Choroid plexus epithelial cell (primary cell): Measurements from ENCODE around the gene ITGBL1.
A peak's percentile ranks its signal among the peaks of the same experiment; 100 is the strongest.

Experiments
- DNase-seq: peaks from one replicate; pipeline ENCODE4 v3.0.0-alpha.2; 2010; ENCODE audit warnings: low read depth
- H3K4me3 ChIP-seq: 2 replicates; pipeline ENCODE4 v1.5.1; 2011; ENCODE audit warnings: low read depth, mild to moderate bottlenecking, control low read depth, low read length, moderate library complexity
- CTCF ChIP-seq: conservative IDR thresholded peaks from 2 replicates; pipeline ENCODE4 v1.5.1; 2011; ENCODE audit warnings: low read depth, mild to moderate bottlenecking, control low read depth, inconsistent platforms, low read length, moderate library complexity

Gene ITGBL1

DNA sequence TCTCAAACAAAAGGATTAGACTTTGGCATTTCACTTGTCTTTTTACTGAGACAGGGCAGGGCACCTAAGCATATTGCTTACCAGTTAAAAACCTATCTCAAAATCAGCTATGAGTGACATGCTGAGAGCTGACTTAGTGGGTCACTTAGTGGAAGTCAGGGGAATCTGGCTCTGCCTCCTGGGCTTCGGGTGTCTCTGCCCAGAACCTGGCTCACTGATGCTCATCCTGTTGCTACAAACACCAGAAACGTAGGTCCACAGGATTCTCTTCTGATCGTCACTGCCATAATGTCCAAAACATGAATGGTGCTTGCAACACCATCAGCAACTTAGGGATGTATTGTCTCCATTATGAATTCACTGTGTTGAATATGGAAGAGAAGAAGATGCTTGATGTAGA, 276.1 kb downstream of the ITGBL1 start:
- no peak for DNase-seq
- no peak for TF ChIP-seq CTCF
- H3K4me3 ChIP-seq = no peak overlapping the region

GRCh38 chr13:101730420-101731000, 278.0 kb downstream of the ITGBL1 start:
- DNase-seq = peak; percentile 23
- TF ChIP-seq CTCF = no peak
- no peak overlapping the region for H3K4me3 ChIP-seq

GRCh38 chr13:101736566-101736965, 284.1 kb downstream of the ITGBL1 start:
- DNase-seq = no peak
- TF ChIP-seq CTCF = no peak

GRCh38 chr13:101738336-101738735, 285.9 kb downstream of the ITGBL1 start:
- TF ChIP-seq CTCF = no peak
- no peak for DNase-seq
- H3K4me3 ChIP-seq = no peak overlapping the region

More at GRCh38 chr13:101736566-101736965, 284.1 kb downstream of the ITGBL1 start:
- H3K4me3 ChIP-seq = no peak overlapping the region

GRCh38 chr13:101739382-101740178, 287.1 kb downstream of the ITGBL1 start:
- no peak for DNase-seq

DNA sequence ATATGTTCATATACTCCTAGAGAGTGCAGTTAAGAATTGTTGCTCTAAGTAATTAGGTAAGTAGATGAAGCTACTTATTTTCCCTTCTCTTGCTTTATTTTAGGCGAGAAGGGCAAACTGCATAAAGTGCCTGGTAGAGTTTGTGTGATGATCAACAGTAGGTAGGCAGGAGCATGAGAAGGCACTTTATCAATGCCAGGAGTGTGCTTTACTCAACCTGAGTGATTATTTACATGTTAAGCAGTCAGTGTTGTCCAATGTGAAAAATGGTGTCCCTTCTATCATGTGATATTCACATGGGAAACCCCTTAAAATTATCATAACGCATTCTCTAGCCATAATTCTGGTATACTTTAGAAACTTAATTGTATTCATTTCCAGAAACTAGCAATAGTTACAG, 294.0 kb downstream of the ITGBL1 start:
- DNase-seq = no peak
- H3K4me3 ChIP-seq = no peak overlapping the region
- no peak for TF ChIP-seq CTCF

More at GRCh38 chr13:101739382-101740178, 287.1 kb downstream of the ITGBL1 start:
- H3K4me3 ChIP-seq = no peak overlapping the region
- TF ChIP-seq CTCF = no peak
